EH (cell line): Measurements from ENCODE around the gene ADARB2.
"Not testable (repeated sequence)": the region's sequence is repeated elsewhere in the genome, so short reads cannot be mapped to it uniquely, and the experiment has no call there.

Source experiments
- DNase-seq: peaks from one replicate; pipeline ENCODE4 v3.0.0-alpha.2; 2015; ENCODE audit warnings: low read depth

ADARB2 gene

GRCh38 chr10:1426786-1427185 is 310.5 kb downstream of the ADARB2 start:
- DNase-seq, result no peak

GRCh38 chr10:1425879-1426278 is 311.4 kb downstream of the ADARB2 start:
- DNase-seq, result no peak

- no peak for DNase-seq
Observed at GRCh38 chr10:1424648-1425047, 312.7 kb downstream of the ADARB2 start.

GRCh38 chr10:1423676-1424253 is 313.6 kb downstream of the ADARB2 start:
- no peak for DNase-seq

GRCh38 chr10:1422275-1422674 is 315.1 kb downstream of the ADARB2 start:
- DNase-seq, result no peak

GRCh38 chr10:1420661-1421362 is 316.5 kb downstream of the ADARB2 start:
- no peak for DNase-seq

GRCh38 chr10:1419796-1420610 is 317.3 kb downstream of the ADARB2 start:
- no peak for DNase-seq

GRCh38 chr10:1418031-1418550 is 319.2 kb downstream of the ADARB2 start:
- no peak for DNase-seq

- no peak for DNase-seq
Observed at GRCh38 chr10:1417574-1417973, 319.8 kb downstream of the ADARB2 start.

GRCh38 chr10:1416456-1417037 is 320.8 kb downstream of the ADARB2 start:
- DNase-seq, result no peak

GRCh38 chr10:1414893-1415292 is 322.4 kb downstream of the ADARB2 start:
- DNase-seq, result no peak

GRCh38 chr10:1414346-1414745 is 323.0 kb downstream of the ADARB2 start:
- DNase-seq, result not testable (repeated sequence)

- DNase-seq, result no peak
Observed at GRCh38 chr10:1413823-1414222, 323.5 kb downstream of the ADARB2 start.

- DNase-seq, result no peak
Observed at GRCh38 chr10:1413256-1413655, 324.1 kb downstream of the ADARB2 start.

GRCh38 chr10:1412531-1413189 is 324.7 kb downstream of the ADARB2 start:
- DNase-seq, result no peak

GRCh38 chr10:1411956-1412355 is 325.4 kb downstream of the ADARB2 start:
- DNase-seq, result no peak

- DNase-seq, result no peak
Observed at GRCh38 chr10:1411451-1411850, 325.9 kb downstream of the ADARB2 start.

- no peak for DNase-seq
Observed at GRCh38 chr10:1410469-1411395, 326.6 kb downstream of the ADARB2 start.

- DNase-seq, result no peak
Observed at GRCh38 chr10:1410032-1410431, 327.3 kb downstream of the ADARB2 start.

- no peak for DNase-seq
Observed at GRCh38 chr10:1409392-1409791, 327.9 kb downstream of the ADARB2 start.
